ENCODE results near the gene CDH4.

GRCh38 chr20:61816606-61817460 lies 564.8 kb downstream of the CDH4 start:
- TF ChIP-seq CTCF (IDR thresholded peaks at IDR 0.05; ENCODE audit: insufficient read depth, low read depth, low read length): no peak
- TF ChIP-seq EZH2 (IDR thresholded peaks at IDR 0.05; ENCODE audit: insufficient read depth, low read length): no peak

Measured in astrocyte (in vitro differentiated cells and primary cell).